NCI-H2196 treated with DMSO at 0.1 percent for 48 hours (cell line): ENCODE measurements around the gene DGKZ.

Experiments
- DNase-seq: peaks from one replicate; lab custom pipeline; 2025; ENCODE audit not compliant: unreplicated experiment; lab: John Stamatoyannopoulos, UW

Gene DGKZ

DNA sequence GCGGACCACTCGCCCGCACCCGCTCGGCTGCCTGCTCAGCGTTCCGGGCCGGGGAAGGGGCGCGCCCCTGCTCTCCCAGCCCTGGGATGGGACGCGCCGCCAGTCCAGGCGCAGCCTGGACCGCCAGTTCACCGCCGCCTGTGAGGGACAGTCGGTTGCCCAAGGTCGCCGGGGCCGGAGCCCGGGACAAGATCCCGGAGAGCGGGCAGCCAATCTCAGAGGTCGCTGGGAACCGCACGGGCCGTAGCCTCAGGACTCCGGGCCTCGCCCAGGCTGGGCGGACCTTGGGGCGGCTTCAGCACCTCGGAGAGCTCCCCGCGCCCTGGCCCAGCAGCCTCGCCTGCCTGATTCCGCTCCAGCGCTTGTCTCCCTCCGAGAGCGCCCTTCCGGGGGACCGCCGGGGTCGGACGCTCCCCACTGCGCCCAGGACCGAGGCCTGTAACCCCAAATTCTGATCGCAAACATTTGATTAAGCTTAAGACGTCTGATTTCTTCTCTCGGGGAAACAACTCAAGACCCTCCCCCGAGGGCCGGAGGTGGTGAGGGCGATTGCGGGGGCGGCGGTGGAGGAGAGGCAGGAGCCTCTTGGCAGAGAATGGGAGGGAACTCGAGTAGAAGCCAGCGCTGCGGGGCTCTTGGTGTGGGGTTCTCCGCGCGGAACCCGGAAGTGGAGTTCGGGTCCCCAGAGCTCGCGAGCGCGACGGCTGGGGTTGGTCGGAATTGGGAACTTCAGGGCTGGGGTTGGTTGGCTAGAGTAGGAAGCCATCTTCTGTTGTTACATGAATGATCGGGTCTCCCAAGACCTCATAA is 45.4 kb downstream of the DGKZ start:
- DNase-seq: no peak

GRCh38 chr11:46393231-46393616 is 46.0 kb downstream of the DGKZ start:
- no peak for DNase-seq

- no peak for DNase-seq
Measured at GRCh38 chr11:46393759-46394158, 46.5 kb downstream of the DGKZ start.

GRCh38 chr11:46397526-46397925 is 50.3 kb downstream of the DGKZ start:
- DNase-seq: no peak

DNA sequence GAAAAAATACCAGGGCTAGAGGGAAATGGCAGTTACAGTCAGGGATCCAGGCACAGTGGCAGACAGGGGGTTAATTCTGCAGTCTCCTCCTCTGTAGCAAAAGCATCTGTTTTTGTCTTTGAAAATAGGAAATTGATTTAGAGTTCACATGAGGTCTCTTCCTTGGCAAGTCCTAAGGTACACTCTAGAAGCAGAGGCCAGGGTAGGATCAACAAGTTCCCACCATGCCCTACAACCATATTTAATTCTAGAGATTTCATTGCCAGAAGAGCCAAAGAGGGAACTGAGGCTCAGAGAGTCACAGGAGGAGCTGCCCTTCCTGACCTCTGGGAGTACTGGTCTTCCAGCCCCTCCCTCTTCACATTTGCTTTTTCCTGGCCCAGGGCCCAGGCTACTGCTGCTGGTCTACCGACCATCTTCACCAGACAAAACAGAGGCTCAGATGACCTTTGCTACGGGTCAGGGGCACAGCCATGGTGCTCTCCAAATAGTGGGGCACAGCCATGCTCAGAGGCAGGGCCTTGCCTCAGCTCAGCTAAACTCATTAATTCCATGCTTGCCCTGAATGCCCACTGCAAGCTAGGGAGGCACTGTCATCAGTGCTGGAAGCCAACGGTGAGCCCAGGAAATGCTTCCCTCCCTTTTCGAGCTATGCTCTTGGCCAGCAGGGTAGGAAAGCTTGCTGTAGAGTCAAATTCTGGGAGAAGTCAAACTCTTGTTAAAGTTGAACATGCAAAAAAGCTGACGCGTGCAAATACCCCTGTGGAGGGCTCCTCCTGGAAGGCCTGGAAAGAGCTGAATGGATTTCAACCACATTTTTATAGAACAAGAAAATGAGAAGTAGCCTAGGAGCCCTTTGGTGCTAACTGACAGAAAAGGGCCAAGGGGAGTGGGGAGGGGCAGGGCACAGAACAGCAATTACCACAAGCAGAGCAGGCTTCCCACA is 56.0 kb downstream of the DGKZ start:
- DNase-seq: no peak

- DNase-seq: no peak
Measured at GRCh38 chr11:46404476-46405017, 57.3 kb downstream of the DGKZ start.

DNA sequence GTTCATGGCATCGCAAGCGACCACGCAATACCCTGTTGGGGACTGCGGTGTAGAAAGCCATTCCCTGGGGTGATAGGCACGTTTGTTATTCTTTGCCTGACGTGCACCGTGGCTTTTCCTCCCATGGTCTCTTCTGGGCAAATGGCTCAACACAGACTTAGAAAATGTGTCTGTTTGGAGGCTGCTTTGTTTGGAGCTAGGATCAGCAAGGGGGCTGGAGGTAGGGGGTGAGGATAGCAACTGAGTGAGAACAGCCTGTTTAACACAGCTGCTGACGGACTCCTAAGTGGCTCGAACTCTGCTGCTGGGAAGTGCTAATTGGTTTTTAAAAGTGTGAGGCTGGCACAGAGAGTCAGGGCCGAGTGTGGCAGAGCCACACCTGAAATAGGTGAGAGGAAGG is 60.4 kb downstream of the DGKZ start:
- DNase-seq: no peak

DNA sequence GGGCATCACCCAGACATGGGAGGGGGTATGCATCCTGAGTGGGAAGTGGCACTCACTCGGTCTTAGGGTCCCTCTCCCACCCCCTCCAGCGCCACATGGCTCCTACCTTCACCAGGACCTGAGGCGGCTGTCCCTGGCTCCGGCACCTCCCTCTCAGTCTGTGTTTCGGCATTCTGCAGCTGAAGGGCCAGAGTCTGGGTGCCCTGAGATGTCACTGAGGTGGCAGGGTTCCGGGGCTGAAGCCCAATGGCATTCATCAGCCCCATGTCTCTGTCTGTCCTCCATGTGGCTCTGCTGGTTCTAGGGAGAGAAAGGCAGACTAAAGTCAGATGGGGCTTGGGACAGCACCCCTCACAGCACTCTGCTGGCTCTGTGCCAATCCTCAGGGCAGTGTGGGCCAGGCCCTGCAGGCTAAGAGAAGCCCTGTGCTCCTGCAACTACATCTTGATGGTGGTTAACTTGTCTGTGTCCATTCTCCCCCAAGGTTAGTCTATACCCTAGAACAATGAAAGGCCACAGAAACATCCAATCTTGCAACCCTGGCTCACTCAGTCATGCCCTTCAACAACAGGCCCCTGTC is 61.2 kb downstream of the DGKZ start:
- DNase-seq: no peak

DNA sequence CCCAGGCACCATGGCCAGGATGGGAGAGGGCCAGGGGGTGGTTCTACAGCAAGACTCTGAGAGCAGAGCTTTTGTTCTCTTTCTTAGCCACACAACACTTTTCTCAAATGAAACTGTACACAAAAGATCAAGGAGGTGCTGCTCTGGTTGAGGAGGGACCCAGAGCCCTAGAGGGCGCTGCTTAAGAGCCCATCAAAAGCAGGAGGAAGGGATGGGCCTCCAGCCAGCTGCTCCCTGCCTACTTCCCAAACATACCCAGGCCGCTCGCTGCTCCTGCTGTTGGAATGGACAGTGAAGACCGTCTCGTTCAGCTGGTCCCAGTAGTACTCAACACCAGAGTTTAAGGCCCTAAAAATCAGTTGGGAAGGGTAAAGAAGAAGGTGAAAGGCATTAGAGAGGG is 62.8 kb downstream of the DGKZ start:
- DNase-seq: peak; percentile 31

GRCh38 chr11:46413760-46414465 is 66.7 kb downstream of the DGKZ start:
- DNase-seq: peak; percentile 68

DNA sequence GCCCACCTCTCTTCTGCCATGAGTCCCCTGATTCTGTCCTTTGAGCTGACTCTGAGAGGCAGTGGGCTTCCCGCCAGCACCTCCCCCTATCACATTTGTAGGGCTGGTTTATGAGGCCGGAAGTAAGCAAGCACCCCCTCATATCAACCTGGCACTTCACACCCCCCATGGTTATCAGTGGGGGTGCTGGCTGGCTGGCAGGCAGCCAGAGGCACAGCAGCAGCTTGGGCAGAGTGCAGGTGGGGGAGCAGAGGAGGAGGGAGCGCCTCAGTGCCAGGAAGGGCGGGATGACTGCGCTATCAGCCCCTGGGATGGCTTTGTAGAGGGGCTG is 67.2 kb downstream of the DGKZ start:
- peak; percentile 67 for DNase-seq

- peak; percentile 47 for DNase-seq
Measured at GRCh38 chr11:46414879-46415278, 67.6 kb downstream of the DGKZ start.

GRCh38 chr11:46417711-46418110 is 70.4 kb downstream of the DGKZ start:
- DNase-seq: no peak

DNA sequence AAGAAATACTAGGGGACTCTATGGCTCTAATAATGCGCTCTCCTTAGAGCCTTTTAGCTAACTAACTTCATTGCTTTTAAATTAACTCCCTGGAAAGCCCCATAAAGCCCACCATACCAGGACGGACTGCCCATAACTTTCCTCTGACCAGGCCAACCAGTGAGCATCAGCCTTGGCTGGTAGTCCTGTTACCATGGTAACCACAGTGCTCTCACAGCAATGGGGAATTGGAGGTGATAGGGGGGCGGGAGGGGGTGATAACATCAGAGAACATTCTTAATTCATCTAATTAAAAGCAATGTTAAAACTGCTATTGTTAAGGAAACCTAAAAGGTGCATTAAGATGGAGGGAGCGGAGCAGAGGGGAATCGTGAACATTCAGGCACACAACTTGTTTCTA is 71.5 kb downstream of the DGKZ start:
- DNase-seq: no peak

DNA sequence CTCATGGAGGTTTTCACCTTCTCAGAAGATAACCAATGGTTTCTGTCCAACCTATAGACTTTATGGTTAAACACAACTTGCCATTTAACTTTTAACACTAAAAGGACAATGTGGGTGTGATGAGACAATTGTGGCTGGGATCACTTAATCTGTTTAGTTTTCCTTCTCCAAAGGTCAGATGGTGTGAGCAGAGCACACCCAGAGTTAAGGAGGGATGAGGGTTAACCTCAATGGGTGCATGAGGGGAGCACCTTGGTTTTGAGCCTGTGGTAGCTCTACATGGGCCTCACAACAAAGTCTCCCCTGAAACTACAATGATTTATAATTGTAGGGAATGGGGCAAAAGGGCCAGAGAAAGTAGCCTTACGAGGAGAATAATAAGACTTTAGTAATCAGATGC is 73.2 kb downstream of the DGKZ start:
- DNase-seq: no peak

DNA sequence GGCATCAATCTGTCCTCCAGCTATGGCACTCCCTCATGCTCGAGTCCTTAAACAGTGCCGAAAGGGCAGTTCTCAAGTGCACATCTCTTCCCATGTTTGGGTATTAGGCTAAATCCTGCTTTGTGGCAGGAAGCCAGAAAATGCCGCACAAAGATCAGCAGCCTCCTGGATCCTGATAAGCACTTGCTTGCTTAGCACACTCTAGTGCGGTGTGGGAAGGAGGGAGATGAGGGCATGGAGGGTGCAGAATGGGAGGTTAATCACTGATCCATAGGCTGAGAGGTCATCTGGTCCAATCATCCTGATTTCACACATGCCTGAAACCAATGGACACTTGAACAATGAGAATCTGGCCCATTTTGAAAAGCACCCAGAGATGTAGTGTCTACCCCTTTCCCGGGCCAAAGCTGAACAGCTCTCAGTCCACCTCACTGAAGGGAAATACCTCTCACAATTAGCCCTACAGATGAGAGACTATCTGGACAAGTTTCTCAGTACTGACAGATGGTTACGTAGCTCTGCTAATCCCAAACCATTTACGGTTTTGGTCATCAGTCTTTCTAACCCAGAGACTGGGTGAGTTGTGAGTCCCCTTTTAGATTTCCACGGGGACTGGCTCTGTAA is 74.1 kb downstream of the DGKZ start:
- DNase-seq: no peak

- DNase-seq: no peak
Measured at GRCh38 chr11:46422588-46422987, 75.3 kb downstream of the DGKZ start.

DNA sequence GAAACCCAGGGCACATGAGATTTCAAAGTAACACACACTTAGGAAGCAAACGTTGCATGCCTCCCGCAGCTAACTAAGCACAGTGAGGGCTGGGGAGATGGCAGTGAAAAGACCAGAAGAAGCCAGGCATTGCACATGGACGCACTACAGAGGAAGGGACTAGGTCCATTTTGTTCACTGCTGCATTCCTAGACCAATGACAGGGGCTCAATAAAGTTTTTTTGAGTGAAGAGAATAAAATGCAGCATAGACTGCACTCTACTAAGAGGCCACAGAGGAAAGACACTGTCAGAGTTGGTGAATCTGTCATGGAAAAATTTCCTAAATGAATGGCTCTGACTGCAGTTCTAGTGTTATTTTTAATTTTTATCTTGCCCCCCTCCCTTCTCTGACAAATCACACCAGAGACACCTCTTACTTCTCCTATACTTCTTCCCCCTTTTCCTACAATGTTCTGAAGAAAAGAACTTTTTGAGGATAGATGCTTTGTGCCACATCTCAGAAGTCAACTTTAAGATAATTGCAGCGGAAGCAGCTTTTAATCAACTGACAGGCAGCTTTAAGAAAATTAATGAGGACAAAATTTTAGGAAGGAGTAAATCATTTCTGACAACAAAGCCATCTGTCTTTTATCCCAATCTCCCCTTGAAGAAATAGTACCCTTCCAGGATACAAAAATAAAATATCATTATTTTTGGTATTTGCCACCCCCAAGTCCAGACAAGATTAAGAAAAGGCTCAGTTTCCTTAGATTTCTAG is 79.1 kb downstream of the DGKZ start:
- DNase-seq: no peak

DNA sequence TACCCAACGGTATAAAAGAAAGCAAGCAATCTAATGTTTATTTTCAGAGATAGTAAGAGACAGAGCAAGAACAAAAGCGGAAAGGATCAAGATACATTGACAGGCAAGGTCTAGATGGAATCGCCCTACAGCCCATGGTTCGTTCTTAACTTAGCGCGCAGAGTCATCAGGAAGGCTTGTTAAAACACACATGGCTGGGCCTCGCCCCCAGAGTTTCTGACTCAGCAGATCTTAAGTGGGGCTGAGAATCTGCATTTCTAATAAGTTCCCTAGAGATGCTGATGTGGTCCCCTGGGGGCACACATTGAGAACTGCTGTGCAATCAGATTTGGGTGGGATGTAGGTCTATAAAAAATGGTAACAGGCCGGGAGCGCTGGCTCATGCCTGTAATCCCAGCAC is 80.1 kb downstream of the DGKZ start:
- DNase-seq: no peak

- DNase-seq: no peak
Measured at GRCh38 chr11:46429717-46430116, 82.5 kb downstream of the DGKZ start.
